Panc1 (cell line): ENCODE results near the gene SLC30A5.

ENCODE experiments used
- POLR2AphosphoS5 ChIP-seq: IDR thresholded peaks from 2 replicates; pipeline ENCODE4 v1.6.1; 2012; ENCODE audit warnings: mild to moderate bottlenecking, low read depth, low read length, moderate library complexity
- REST ChIP-seq, 2 experiments: IDR thresholded peaks; 2 replicates each; pipeline ENCODE4 v1.6.1; 2011 to 2012; ENCODE audit warnings: low read depth in 2 of 2, control low read depth in 1 of 2, low read length in 1 of 2, mild to moderate bottlenecking in 1 of 2, moderate library complexity in 1 of 2; ENCODE audit not compliant: insufficient read depth in 1 of 2
- SIN3A ChIP-seq: IDR thresholded peaks from 2 replicates; pipeline ENCODE4 v1.6.1; 2012; ENCODE audit warnings: low read depth, mild to moderate bottlenecking, low read length, moderate library complexity, borderline replicate concordance; ENCODE audit not compliant: insufficient read depth
- TF ChIP-seq, protein P1 (sequence below): fragments of 450-650 bp; IDR thresholded peaks from 2 replicates; pipeline ENCODE4 v1.5.1; 2017; ENCODE audit warnings: mild to moderate bottlenecking

- TF ChIP-seq POLR2AphosphoS5 (no peak), REST (IDR thresholded peaks at IDR 0.05; ENCODE audit: insufficient read depth in 1 of 2, low read depth in 2 of 2, low read length in 1 of 2) (no peak), SIN3A (no peak)
- TF ChIP-seq, protein P1, sequence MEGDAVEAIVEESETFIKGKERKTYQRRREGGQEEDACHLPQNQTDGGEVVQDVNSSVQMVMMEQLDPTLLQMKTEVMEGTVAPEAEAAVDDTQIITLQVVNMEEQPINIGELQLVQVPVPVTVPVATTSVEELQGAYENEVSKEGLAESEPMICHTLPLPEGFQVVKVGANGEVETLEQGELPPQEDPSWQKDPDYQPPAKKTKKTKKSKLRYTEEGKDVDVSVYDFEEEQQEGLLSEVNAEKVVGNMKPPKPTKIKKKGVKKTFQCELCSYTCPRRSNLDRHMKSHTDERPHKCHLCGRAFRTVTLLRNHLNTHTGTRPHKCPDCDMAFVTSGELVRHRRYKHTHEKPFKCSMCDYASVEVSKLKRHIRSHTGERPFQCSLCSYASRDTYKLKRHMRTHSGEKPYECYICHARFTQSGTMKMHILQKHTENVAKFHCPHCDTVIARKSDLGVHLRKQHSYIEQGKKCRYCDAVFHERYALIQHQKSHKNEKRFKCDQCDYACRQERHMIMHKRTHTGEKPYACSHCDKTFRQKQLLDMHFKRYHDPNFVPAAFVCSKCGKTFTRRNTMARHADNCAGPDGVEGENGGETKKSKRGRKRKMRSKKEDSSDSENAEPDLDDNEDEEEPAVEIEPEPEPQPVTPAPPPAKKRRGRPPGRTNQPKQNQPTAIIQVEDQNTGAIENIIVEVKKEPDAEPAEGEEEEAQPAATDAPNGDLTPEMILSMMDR: no peak
These were observed 14.8 kb upstream of the SLC30A5 start for GRCh38 chr5:69078921-69079540.
